Measurements from ENCODE around the gene HIRA. TPM values are rescaled to one million over a fixed set of nuclear protein-coding genes. Genes with fewer than 3 reads are reported as not detected.
A peak's percentile ranks its signal among the peaks of the same experiment; 100 is the strongest.

The HIRA gene
- total RNA-seq, 1 donor = 27.2 TPM

DNA sequence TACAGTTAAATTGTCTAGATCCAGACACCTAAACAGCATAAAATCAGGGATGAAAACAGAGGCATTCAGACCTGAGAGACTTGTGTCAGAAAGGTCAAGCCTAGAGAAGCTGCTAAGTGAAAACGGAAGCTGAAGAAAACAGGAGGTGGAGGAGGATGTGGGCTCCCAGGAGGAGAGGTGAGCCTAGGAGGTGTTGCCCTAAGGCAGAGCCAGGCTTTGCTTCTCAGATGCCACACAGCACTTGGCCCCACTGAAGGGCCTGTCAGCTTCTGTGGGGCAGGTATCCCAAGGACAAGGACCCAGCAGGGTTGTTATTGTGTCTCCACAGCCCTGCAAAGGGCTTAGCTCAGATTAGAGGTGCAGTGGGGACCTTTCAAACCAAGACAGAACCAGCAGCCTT, 33.0 kb upstream of the HIRA start:
- DNase-seq (ENCODE audit: low read depth in 2 of 3, low spot score in 2 of 3) = no peak

DNA sequence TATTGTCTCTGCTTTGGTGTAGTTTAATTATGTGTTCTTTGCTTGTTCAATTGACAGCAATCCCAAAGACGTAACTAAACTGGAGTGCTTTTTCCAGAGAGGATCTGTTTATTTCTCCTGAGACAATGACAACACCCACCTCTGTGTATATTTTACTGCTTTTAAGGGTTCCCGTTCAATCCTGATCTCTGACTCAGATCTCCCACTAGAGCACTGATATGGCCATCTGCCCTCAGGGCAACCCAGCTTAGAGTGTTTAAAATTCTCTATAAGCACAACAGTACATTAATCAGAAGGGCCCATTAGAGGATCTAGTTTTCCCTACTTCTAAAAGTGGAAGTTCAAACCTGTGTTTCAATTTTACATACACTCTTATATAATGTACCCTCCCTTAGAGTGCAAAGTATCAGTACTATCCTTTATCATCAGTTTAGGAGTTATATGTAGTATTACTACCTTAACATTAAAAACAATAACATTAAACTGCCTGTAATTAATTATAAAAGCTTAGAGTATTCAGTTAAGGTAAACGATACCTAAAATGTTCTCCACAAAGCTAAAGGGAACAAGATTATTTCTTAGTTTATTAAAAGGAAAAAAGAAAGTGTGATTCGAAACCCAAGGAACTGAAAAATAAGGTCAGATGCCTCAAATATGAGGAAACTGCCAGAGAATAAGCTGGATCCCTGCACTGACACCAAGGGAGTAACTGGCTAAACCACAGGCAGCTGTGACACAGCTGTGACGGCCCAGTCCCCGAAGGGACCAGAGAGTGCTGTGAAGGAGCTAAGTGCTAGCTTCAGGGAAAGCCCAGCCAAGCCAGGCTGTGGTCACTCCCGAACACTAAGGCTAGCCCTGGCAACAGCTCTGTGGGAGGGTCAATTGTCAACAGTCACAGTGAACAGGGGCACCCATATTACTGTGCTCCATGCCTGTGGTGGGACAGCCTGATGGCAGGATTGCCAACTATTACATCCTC, 32.2 kb upstream of the HIRA start:
- no peak for DNase-seq (ENCODE audit: low read depth in 2 of 3, low spot score in 2 of 3)

DNA sequence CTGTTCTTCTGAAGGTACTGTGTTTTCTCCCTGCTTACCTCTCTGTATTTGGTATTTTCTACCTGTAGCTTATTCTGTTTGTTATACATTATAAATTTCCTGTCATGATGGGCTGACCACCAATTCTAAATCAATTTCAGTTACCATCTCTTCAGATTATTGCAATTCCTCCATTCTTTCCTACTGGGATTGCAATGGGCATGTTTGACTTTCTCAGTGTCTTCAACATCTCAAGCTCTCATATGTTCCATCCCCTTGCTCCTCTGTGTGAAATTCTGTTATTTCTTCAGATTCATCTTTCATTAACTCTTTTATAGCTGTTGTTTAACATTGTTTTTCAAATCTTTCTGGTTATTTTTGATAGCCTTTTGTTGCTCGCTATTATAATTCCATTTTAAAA, 31.5 kb upstream of the HIRA start:
- no peak for DNase-seq (ENCODE audit: low read depth in 2 of 3, low spot score in 2 of 3)

DNA sequence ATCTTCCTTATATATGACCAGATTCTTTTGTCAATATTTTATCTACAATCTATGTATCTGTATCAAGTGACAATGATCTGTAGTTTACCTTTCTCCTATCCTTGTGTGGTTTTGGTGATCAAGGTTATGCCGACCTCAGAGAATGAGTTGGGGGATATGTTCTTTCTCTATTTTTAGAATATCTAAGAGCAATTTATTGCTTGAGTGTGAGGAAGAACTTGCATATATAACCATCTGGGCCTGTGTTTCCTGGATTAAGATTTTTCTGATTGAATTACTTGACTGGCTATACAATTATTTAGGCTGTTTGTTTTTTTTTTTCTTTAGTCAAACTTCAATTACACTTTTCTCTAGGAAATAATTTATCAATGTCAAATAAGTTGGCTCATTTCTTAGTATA, 30.0 kb upstream of the HIRA start:
- no peak for DNase-seq (ENCODE audit: low read depth in 2 of 3, low spot score in 2 of 3)

DNA sequence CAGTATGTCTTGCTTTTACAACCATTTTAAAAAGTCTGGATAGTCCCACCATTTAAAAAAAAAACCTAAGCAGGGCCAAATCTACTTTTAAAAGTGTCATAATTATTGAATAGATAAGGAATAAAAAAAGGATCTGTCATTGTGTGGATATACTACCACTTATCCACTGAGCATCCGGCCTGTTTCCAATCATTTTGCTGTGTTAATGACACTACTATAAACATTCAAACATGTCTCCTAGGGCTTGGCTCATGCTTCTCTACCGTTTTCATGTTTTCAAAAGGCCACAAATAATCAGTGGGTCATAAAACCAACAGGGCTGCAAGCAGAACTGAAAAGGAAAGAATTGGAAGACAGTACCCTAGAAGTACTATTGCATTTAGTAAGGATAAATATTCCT, 28.5 kb upstream of the HIRA start:
- DNase-seq (ENCODE audit: low read depth in 2 of 3, low spot score in 2 of 3) = no peak

DNA sequence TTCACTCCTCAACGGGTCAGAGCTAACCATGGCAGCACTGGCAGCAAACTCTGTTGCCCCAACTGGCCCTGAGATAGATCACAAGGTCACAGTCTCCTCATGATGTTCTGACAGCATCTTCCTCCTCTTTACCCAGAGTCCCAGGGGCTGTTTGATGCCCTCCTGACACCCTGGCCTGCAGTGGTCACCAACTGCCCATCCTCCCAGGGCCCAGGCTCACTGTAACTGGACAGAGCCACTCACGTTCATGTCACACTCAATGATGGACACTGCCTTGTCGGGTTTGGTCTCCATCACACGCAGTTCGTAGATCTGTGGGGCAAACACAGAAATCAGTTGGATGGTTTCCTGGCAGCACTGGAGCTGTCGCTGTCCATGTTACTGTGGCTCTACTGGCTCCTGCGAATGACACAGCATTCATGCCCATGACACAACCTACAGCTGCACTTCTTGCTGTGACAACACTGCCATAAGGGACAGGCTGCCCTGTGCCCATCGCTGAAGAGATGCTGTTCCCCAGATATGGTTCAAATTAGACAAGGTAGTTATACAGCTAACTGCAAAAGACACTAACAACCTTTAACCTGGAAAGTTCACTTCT, 26.4 kb upstream of the HIRA start:
- DNase-seq (ENCODE audit: low read depth in 2 of 3, low spot score in 2 of 3) = no peak

DNA sequence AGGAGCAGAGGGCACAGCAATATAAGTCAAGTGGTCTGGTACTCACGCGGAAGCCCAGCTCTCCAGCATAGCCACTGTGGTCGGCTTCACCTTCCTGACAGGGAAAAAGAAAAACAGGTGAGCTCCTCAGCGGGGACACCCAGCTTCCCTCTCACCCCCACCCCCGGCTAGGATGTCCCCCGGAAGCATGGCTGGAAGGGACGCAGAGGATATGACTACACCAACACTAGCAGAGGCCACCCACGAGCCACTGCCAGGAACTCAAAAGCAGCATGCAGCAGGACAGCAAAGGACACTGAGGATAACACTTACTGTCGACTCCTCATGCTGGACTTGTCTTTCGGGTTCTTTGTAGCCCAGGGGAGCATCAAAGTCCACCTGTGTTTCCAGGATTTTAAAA, 25.0 kb upstream of the HIRA start:
- no peak for DNase-seq (ENCODE audit: low read depth in 2 of 3, low spot score in 2 of 3)

DNA sequence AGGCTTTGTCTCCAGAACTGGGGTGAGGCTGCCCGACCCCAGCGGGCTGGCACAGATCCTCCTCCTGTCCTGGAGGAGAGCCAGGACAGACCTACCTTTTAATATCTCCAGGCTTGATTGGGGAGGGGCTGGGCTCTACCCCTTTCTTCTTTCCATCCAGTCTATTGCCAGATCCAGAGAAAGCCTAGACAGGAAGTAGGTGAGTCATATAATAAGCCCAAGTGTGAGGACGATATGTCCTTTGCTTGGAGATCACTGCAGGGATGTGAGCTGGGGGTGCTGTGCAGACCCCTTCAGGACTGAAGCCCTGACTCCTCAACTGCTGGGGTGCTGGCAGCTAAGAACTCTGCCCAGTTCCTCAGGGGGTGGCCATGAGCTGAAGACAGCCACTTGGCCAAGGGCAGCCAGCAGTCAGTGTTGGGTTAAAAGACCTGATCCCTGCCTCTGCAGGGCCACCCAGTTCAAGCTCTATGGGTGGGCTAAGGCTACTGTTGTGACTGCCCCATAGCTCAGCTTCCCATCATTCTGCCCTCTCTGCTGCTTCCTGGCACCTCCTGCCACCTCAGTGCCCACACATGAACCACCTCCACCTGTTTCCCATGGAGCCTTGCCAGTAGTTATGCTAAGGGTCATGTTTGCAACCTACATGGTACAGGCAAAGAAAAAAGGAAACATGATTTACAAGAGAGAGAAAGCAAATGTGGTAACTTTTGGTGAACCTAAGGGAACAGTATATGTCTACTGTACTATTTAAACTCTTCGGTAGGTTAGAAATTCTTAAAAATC, 24.2 kb upstream of the HIRA start:
- no peak for DNase-seq (ENCODE audit: low read depth in 2 of 3, low spot score in 2 of 3)

DNA sequence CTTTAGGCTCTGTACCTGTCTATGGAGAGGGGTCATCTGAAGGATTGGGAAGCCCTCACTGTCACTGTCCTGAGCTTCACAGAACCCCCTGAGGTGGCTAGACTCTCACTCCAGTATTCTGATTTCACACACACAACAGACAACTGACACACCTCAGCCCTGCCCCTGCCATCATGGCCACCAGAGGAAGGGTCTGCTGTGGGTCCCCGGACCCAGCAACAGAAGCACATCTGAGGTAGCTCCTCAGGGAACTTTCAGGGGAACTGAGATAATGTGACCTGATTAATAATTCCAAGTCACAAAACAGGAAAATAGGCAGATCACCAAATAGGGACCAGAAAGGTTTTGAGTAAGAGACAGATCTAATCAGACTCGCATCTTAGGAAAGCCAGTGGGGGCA, 23.5 kb upstream of the HIRA start:
- DNase-seq (ENCODE audit: low read depth in 2 of 3, low spot score in 2 of 3) = no peak

DNA sequence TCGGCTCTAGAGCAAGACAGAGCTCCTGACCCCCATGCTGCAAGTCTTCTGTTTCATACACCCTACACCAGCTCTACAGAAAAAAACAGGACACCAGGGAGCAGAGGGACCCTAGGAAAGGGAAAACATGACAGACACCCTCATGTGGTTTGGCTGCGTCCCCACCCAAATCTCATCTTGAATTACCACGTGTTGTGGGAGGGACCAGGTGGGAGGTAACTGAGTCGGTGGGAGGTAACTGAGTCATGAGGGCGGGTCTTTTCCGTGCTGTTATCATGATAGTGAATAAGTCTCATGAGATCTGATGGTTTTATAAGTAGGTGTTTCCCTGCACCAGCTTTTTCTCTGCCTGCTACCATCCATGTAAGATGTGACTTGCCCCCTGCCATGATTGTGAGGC, 22.6 kb upstream of the HIRA start:
- no peak for DNase-seq (ENCODE audit: low read depth in 2 of 3, low spot score in 2 of 3)

DNA sequence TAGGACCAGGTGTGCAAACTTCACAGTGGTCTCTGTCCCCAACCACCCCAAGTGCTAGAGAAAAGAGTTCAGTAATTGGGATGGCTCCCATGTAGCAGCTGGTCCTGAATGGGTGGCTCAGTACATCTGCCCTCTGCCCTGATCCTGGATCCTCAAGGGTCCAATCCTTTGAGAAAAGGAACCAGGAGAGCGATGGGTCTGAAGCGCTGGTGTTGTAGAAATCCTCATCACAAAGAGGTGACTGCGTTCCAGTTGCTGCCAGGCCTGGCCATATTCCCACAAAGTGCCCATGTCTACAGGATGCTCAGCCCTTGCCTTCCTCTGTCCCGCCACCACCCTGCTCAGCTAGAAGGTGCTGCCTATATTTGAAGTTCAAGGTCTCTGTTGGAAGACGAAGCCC, 22.2 kb upstream of the HIRA start:
- DNase-seq (ENCODE audit: low read depth in 2 of 3, low spot score in 2 of 3) = no peak

DNA sequence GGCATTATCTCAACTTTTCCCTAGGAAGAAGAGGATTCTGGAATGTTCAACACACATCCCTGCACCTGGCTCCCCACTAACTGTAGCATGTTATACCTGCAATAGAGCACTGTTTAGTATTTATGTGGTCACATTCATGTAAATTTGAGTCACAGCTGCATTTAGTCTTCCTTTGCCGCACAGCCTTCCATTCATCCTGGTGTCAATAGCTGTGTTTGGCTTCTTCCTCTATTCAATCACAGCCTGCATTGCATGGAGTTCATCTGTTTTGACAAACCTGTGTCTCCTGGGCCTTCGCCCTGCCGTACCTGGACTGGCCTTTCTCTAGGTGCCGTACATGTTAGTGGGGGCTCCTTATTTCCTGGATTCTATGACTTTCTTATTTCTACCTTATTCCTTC, 20.0 kb upstream of the HIRA start:
- no peak for DNase-seq (ENCODE audit: low read depth in 2 of 3, low spot score in 2 of 3)

DNA sequence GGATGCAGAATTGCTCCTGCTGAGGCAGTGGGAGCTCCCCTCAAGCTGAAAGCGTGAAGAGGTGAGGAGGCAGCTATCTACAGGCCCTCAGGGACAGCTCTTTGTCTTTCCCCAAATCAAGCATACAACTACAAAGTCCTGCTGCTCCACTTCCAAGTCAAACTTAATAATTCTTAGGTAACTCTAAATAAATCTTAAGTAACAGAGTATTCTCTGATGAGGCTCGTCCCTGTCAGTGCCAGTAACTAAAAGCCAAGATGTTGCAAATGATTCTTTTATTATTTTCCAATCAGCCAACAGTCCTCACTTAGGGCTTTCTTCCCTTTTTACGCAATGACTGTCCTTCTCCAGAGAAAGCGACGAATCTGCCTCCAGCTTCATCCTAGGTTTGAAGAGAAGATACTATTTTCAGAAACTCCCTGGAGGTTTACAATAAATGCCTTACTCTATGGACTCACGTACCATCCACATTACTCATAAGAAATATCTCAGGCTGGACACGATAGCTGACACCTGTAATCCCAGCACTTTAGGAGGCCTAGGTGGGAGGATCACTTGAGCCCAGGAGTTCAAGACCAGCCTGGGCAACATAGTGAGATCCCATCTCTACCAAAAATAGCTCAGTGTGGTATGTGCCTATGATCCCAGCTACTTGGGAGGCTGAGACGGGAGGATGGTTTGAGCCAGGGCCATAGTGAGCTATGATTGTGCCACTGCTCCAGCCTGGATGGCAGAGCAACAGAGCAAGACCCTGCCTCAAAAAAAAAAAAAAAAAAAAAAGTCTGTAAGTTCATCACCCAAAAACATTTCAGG, 19.0 kb upstream of the HIRA start:
- DNase-seq (ENCODE audit: low read depth in 2 of 3, low spot score in 2 of 3) = no peak

DNA sequence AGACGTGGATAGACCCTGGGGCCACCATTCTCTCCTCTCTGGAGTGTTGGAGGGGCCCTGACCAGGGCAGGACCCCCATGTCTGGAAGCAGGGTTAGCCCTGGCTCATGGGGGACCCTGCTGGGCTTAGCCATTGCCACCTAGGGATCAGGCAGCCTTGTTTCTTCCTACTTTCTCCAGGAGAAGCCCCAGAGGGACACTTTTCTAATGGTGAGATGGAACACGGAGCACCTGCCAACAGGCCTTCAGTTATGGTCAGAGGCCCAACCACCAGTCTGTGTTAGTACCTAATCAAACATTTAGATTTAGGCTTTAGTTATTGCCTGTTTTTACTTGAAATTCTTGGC, 17.9 kb upstream of the HIRA start:
- no peak for DNase-seq (ENCODE audit: low read depth in 2 of 3, low spot score in 2 of 3)

DNA sequence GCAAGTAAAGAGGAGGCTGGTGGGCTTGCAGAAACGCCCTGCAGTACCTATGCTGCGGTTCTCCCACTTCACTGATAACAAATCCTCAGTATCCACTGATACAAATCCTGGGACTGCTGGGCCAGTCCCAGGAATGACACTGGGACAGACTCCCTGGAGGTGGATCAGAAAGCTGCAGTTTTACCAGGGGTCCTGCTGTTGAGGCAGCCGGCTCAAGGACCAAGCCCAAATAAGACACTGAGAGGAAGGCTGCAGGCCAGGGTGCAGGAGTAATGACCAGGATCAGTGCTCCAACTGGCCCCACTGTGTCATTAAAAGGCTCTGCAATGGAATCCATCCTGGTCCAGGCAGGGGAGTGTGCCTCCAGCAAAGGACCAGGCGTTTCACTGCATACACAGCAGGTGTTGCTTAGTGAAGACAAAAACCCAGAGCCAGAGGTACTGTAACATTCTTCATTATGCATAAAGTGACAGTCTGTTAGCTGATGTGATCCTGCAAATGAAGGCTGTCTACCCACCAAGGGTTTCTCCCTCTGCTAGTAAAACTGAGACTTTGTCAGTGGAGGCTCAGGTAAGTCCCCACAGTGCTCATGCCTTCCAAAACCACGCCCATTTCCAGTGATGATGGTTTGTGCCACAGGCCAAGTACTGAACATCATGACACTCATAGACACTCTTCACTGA, 17.3 kb upstream of the HIRA start:
- DNase-seq (ENCODE audit: low read depth in 2 of 3, low spot score in 2 of 3) = no peak

DNA sequence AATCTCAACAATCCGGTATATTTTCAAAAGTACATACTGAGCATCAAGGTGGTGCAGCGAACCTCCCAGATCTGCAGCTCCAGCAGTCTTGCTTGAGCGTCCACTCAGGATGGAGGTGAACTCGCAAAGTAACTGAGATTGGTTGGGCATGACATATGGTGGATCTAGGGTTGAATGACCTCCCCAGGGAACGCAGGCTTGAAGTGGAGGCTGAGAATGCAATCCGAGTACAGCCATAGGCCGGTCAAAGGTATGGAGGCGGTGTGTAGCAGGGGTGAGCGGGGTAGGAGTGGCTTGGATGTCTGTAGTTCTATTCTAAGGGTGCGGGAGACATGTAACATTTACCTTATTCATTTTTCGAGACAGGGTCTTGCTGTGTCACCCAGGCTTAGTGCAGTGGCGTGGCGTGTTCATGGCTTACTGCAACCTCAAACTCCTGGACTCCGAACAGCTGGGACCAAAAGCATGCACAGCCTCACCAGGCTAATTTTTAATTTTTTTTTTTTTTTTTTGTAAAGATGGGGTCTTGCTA, 16.6 kb upstream of the HIRA start:
- DNase-seq (ENCODE audit: low read depth in 2 of 3, low spot score in 2 of 3) = peak in 2 of 3 donors; percentile 21 to 39

DNA sequence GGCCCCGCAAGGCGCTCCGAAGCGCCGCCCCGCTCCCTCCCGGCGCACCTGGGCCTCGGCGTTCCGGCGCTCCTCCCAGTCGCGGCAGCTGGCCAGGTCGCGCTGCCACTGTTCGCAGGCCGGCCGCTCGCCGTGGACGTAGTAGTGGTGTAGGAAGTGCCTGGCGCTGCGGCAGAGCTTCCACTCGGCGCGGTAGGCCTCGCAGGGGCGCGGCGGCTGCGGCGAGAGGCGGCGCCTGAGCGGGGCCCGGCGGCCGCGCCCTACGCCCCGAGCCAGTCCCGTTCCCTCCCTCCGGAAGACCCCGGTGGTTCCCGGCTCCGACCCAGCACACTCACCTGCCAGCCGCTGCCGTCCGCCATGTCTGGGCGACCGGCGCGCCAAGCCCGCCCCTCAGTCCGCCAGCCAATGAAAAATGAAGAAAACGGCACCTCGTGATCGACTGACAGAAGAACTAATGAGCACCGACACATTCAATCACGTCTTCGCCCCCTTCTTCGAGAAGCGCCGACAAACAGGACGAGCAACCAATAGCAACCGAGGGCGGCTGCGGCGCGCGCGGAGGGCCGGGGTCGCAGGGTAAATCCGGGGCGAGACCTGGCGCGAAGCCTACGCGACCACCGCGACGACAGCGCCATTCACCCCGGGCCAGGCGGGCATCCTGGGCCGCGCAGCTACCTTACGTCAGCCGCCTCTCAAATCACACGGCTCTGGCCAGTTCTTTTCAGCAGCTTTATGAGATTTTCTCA, 16.0 kb upstream of the HIRA start, which contains the start of gene C22orf39:
C22orf39 (minus strand) TSS at position 382 of the 746 bp plus-strand sequence; CDS start at position 359, 23 bp downstream.
- peak; percentile 71 to 94 (median 89) for DNase-seq (ENCODE audit: low read depth in 2 of 3, low spot score in 2 of 3)

DNA sequence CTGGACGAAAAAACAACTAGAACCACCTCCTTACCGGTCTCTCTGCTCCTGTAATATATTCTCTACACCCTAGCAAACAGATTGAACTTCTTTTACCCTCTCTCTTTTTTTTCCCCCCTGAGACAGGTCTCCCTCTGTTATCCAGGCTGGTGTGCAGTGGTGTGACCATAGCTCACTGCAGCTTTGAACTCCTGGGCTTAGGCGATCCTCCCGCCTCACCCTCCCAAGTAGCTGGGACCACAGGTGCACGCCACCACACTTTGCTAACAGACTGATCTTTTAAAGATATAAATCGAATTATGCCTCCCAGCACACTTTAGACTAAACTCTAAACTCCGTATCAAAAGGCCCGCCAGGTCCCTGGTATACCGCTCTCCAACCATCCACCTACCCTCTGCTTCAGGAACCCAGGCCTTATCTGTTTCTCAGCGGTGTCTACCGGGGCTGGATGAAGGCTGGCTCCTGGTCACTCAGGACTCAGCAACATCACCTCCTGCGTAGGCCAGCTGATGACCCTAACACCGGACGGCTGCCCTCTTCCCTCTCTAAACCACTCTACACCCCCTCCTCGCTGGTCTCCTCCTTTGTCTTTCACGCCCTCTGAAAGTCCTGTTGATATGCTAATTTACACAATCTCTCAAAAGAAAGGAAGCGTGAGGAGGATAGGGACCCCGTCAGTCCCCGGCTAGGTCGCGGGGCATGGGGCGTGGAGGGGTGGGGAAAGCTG, 15.2 kb upstream of the HIRA start:
- DNase-seq (ENCODE audit: low read depth in 2 of 3, low spot score in 2 of 3) = no peak

Data from hematopoietic multipotent progenitor cell (in vitro differentiated cells).